Sigmoid colon (tissue), 4 donors: ENCODE results near the gene TRPC1.

ENCODE experiments used
- CTCF ChIP-seq, 4 experiments: fragments of 450-650 bp in 3 of 4; fragments of 200-600 bp in 1 of 4; IDR thresholded peaks; one replicate each; pipeline ENCODE4 v1.5.1; 2016 to 2019; ENCODE audit warnings: antibody characterized with exemption in 4 of 4, mild to moderate bottlenecking in 3 of 4, moderate library complexity in 2 of 4
- EP300 ChIP-seq, 4 donors: sonication (generic); formaldehyde crosslinking; IDR thresholded peaks; one replicate each; pipeline ENCODE4 v1.6.1; 2017; ENCODE audit warnings: antibody characterized with exemption in 4 of 4
- POLR2A ChIP-seq, 2 donors: fragments of 450-650 bp; IDR thresholded peaks; one replicate each; pipeline ENCODE4 v1.6.1; 2016; ENCODE audit warnings: antibody characterized with exemption in 2 of 2, mild to moderate bottlenecking in 2 of 2, moderate library complexity in 2 of 2
- POLR2AphosphoS5 ChIP-seq, 4 donors: sonication (generic); formaldehyde crosslinking; IDR thresholded peaks; one replicate each; pipeline ENCODE4 v1.6.1; 2017; ENCODE audit warnings: antibody characterized with exemption in 4 of 4

- TF ChIP-seq CTCF (IDR thresholded peaks at IDR 0.05) (no peak), POLR2AphosphoS5 (IDR thresholded peaks at IDR 0.05) (no peak), POLR2A (IDR thresholded peaks at IDR 0.05) (no peak), EP300 (IDR thresholded peaks at IDR 0.05) (no peak)
Measured at GRCh38 chr3:142853270-142854168, 129.7 kb downstream of the TRPC1 start.
